ENCODE results near the gene KCNH8.

The KCNH8 gene

DNA sequence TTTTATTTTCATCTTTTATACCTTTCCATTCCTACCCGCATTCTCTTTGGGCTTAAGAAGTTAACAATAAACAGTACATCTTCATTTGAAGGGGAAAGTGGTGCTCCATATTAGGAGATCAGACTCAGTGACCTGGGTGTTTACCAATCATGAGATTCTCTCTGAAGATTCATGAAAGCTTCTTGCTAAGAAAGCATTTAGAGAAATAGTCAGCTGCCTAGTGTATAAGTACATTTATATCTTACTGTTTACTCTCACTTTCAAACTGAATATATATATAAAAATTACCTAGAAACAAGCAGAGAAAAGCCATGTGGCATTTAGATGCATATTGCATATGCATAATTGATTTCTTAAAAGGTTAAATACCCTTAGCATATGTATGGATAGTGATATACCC is 100.5 kb downstream of the KCNH8 start:
- no peaks in the 10 kb centered on the region for H3K27me3 Mint-ChIP-seq
- H3K27ac Mint-ChIP-seq = no peak overlapping the region
- no peak overlapping the region for H3K4me3 Mint-ChIP-seq
- H3K9me3 Mint-ChIP-seq = peaks cover 8% of the 10 kb centered on the region
- no peaks in the 10 kb centered on the region for H3K36me3 Mint-ChIP-seq (ENCODE audit: low read depth)
- intact Hi-C loops (cut with micrococcal nuclease) = no loop called here
- H3K4me1 Mint-ChIP-seq (ENCODE audit: low read depth) = no peaks in the 10 kb centered on the region

DNA sequence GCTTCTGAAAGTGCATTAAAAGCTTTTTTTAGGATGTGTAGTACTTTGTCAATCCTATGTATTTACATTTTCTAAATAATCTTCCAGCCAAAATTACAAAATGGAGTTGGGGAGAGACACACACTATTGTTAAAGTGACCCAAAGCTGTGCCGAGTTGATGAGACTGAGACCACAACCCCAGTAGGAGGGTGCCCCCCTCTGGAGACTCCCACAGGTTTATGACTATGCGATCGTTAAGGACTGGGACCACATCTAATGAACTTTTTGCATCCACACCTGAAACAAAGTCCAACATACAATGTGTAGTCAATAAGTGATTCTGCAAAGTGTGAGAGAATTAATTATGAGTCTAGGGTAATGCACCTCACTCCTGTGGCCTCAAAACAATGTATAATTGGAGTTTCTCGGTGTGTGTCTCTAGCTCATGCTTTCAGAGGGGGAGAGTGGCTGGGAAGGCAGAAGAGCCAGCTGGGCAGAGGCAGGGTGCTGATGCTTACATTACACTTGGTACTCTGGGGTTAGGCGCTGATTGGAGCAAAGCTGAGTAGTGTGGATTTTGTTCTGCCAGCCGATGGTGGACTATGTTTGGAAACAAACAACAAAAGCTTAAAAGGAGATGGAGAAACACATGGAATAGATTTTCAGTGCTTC is 102.8 kb downstream of the KCNH8 start:
- Mint-ChIP-seq H3K27ac (no peak overlapping the region), H3K27me3 (no peaks in the 10 kb centered on the region), H3K4me3 (no peak overlapping the region), H3K9me3 (no peaks in the 10 kb centered on the region), H3K4me1 (ENCODE audit: low read depth) (peaks cover 5% of the 10 kb centered on the region), H3K36me3 (ENCODE audit: low read depth) (no peaks in the 10 kb centered on the region)
- intact Hi-C loops (cut with micrococcal nuclease) = no loop called here

DNA sequence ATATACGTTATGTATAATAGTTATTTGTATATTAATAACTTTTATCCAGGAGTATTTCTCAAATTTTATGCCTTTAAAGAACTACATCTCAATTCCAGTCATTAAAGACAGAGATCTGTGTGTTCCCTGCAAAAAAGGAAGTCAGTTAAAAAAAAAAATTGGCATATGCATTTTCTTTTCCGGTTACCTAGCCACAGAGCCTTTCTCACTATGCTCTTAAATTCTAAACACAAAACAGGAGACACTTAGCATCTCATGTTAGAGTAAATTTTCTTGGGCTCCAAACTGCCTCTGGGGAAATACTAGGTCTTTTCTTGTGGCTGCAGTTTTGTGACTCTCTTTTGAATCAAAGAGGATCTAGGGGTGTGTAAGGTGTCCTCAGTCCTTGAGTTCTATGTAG is 105.9 kb downstream of the KCNH8 start:
- no peaks in the 10 kb centered on the region for H3K36me3 Mint-ChIP-seq (ENCODE audit: low read depth)
- intact Hi-C loops (cut with micrococcal nuclease) = no loop called here
- no peaks in the 10 kb centered on the region for H3K27me3 Mint-ChIP-seq
- no peak overlapping the region for H3K27ac Mint-ChIP-seq
- no peak overlapping the region for H3K4me3 Mint-ChIP-seq
- no peaks in the 10 kb centered on the region for H3K9me3 Mint-ChIP-seq
- peaks cover 5% of the 10 kb centered on the region for H3K4me1 Mint-ChIP-seq (ENCODE audit: low read depth)

DNA sequence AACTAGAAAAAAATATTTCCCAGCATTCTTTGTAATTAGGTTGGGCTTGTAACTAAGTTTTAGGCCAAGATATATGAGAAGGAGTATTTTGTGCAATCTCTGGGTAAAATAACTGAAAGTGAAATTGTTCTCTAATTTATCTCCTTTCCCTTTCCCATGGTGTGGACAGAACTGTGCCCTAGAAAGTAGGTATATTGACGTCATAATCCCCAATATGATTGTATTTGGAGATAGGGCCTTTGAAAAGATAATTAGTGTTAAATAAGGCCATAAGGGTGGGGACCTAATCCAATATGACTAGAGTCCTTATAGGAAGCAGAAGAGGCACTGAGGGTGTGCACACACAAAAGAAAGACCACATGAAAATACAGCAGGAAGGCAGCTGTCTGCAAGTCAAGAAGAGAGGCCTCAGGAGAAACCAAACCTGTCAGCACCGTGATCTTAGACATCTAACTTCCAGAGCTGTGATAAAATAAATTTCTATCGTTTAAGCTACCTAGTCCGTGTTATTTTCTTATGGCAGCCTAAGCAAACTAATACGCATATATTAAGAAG is 106.6 kb downstream of the KCNH8 start:
- Mint-ChIP-seq H3K36me3 (ENCODE audit: low read depth) (no peaks in the 10 kb centered on the region), H3K9me3 (no peaks in the 10 kb centered on the region), H3K27ac (no peak overlapping the region), H3K4me1 (ENCODE audit: low read depth) (peaks cover 5% of the 10 kb centered on the region), H3K4me3 (no peak overlapping the region), H3K27me3 (no peaks in the 10 kb centered on the region)
- intact Hi-C loops (cut with micrococcal nuclease) = no loop called here

DNA sequence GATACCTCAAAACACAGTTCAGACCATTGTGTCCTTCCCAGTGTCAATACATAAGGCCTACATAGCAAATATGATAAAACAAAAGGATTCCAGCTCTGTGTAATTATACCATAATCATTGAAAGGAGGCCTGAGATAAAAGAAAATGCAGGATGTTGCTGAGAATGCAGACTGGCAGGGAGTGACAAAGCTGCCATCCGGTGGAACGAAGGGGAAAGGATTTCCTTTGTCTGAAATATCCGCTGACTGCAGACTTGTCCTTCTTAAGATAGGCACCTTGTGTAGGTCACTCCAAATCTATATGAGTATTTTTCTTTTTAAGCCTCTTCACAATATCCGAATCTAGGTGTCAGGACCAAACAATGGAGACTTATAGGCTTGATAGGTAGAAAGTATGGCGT is 108.0 kb downstream of the KCNH8 start:
- no peaks in the 10 kb centered on the region for H3K36me3 Mint-ChIP-seq (ENCODE audit: low read depth)
- peaks cover 5% of the 10 kb centered on the region for H3K4me1 Mint-ChIP-seq (ENCODE audit: low read depth)
- no peaks in the 10 kb centered on the region for H3K9me3 Mint-ChIP-seq
- no peak overlapping the region for H3K4me3 Mint-ChIP-seq
- H3K27ac Mint-ChIP-seq = no peak overlapping the region
- no peaks in the 10 kb centered on the region for H3K27me3 Mint-ChIP-seq
- intact Hi-C loops (cut with micrococcal nuclease) = no loop called here

DNA sequence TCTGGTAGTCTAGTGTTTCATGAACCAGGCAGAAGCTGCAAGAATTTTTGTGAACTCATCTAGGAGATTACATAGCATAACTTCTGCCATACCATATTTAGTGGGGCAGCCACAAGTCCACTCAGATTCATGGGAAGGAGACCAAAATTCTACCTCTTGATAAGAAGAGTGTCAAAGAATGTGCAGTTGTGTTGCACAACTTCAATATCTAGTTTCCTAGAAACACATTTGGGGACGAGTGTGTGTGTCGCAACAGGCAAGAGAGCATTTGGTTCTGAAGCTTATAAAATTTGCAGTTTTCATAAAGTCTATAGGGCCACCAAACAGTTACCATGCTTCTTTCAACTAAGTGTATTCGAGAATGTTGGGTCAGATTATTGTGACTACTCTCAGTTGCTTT is 115.3 kb downstream of the KCNH8 start:
- no peak overlapping the region for H3K4me3 Mint-ChIP-seq
- no peaks in the 10 kb centered on the region for H3K27me3 Mint-ChIP-seq
- intact Hi-C loops (cut with micrococcal nuclease) = no loop called here
- no peak overlapping the region for H3K27ac Mint-ChIP-seq
- H3K9me3 Mint-ChIP-seq = no peaks in the 10 kb centered on the region
- H3K4me1 Mint-ChIP-seq (ENCODE audit: low read depth) = peaks cover 6% of the 10 kb centered on the region
- H3K36me3 Mint-ChIP-seq (ENCODE audit: low read depth) = no peaks in the 10 kb centered on the region

DNA sequence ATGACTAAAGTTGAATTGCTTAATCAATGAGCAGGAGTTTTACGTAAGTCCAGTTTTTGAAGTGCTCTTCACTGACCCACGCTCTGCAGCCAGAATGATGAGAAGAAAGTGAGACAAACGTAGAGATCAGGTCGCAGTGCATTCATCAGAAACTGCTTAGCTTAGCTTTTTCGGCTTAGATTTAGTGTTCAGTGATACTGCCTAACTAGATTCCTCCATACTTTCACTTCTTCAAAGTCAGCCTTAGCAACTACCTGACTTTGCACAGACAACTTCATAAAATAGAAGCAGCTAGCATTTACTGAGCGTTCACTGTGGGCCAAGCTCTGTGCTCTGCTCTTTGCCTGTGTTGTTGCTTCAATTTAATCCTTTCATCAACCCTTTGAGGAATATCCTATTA is 116.1 kb downstream of the KCNH8 start:
- Mint-ChIP-seq H3K9me3 (no peaks in the 10 kb centered on the region), H3K36me3 (ENCODE audit: low read depth) (no peaks in the 10 kb centered on the region), H3K4me1 (ENCODE audit: low read depth) (peaks cover 6% of the 10 kb centered on the region), H3K4me3 (no peak overlapping the region), H3K27ac (no peak overlapping the region), H3K27me3 (no peaks in the 10 kb centered on the region)
- intact Hi-C loops (cut with micrococcal nuclease) = no loop called here

DNA sequence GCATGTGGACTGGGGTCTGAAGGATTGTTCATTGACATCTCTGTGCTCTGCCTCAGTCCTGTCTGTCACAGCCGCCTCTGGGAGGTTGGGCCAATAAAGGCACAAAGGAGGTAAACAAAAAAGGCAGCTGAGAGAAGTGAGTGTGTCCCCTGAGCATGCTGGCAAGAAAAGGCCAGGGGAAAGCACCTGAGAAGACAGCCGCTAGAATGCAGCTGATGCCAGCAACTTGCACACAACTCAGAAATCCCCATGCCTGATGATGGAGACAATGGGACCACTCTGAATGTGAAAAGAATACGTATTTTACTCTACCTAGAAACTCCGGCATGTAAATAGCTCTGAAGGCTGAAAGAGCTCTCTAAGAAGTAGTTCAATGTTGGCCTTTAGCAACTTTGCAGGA is 118.7 kb downstream of the KCNH8 start:
- intact Hi-C loops (cut with micrococcal nuclease) = no loop called here
- H3K4me3 Mint-ChIP-seq = no peak overlapping the region
- H3K9me3 Mint-ChIP-seq = no peaks in the 10 kb centered on the region
- H3K27ac Mint-ChIP-seq = no peak overlapping the region
- no peaks in the 10 kb centered on the region for H3K27me3 Mint-ChIP-seq
- H3K4me1 Mint-ChIP-seq (ENCODE audit: low read depth) = peaks cover 7% of the 10 kb centered on the region
- H3K36me3 Mint-ChIP-seq (ENCODE audit: low read depth) = no peaks in the 10 kb centered on the region

DNA sequence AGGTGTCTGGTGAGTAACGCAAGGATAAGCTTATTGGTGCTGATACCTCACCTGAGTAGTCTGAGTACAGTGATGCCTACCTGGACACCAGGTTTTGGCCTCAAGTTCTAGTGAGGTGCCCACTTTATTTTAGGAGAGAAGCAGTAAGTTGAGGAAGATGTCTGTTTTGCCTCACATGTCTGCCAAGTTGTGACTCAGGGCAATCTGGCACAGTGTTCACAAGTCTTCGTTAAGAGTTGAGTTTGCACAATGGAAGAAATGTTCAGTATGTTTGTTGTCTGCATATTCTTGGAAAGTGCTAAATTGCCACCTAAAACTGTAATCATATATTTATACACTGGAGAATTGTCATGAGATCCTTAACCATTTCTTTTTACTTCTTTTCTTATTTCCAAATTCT is 122.2 kb downstream of the KCNH8 start:
- Mint-ChIP-seq H3K27me3 (no peaks in the 10 kb centered on the region), H3K27ac (no peak overlapping the region), H3K9me3 (no peaks in the 10 kb centered on the region), H3K4me3 (no peak overlapping the region), H3K4me1 (ENCODE audit: low read depth) (peaks cover 7% of the 10 kb centered on the region), H3K36me3 (ENCODE audit: low read depth) (no peaks in the 10 kb centered on the region)
- intact Hi-C loops (cut with micrococcal nuclease) = no loop called here

DNA sequence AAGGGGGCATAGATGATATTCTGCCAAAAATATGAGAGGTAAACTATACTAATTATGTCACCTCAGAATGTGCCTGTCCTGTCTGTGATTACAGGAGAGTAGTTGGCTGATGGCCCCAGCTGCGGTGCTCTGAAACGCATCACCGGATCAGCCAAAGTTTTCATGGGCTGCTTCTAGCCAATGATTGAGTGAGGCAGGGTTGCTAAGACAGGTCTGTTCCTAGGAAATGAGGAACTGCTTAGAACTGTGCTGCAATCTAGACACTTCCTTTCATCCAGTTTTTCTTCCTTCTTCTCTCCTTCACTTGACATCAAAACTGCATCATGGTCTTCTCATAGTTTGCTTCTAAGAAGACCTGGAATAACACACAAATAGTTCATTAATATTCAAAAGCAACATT is 124.0 kb downstream of the KCNH8 start:
- intact Hi-C loops (cut with micrococcal nuclease) = no loop called here
- H3K4me1 Mint-ChIP-seq (ENCODE audit: low read depth) = peaks cover 7% of the 10 kb centered on the region
- H3K36me3 Mint-ChIP-seq (ENCODE audit: low read depth) = no peaks in the 10 kb centered on the region
- H3K27me3 Mint-ChIP-seq = no peaks in the 10 kb centered on the region
- no peak overlapping the region for H3K4me3 Mint-ChIP-seq
- H3K27ac Mint-ChIP-seq = no peak overlapping the region
- no peaks in the 10 kb centered on the region for H3K9me3 Mint-ChIP-seq

DNA sequence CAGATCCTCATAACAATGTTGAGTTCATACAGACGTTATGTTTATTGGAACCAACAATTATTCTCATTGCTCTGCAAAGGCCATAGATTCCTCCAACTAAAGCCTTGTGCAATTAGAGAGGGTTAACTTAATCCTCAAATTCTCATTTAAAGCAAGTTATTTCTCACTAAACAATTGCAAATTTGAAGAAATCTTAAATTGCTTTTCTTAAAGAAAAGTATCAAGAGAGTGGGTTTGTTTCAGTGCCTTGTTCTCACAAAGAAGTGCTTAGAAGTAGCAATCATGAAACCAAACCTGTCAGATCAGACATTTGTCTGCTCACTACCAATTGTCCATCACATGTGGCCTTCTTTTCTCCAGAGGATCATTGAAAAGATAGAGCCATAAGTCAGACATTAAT is 124.8 kb downstream of the KCNH8 start:
- H3K4me1 Mint-ChIP-seq (ENCODE audit: low read depth) = peaks cover 7% of the 10 kb centered on the region
- no peaks in the 10 kb centered on the region for H3K9me3 Mint-ChIP-seq
- no peaks in the 10 kb centered on the region for H3K27me3 Mint-ChIP-seq
- no peak overlapping the region for H3K4me3 Mint-ChIP-seq
- intact Hi-C loops (cut with micrococcal nuclease) = no loop called here
- H3K36me3 Mint-ChIP-seq (ENCODE audit: low read depth) = no peaks in the 10 kb centered on the region
- no peak overlapping the region for H3K27ac Mint-ChIP-seq

DNA sequence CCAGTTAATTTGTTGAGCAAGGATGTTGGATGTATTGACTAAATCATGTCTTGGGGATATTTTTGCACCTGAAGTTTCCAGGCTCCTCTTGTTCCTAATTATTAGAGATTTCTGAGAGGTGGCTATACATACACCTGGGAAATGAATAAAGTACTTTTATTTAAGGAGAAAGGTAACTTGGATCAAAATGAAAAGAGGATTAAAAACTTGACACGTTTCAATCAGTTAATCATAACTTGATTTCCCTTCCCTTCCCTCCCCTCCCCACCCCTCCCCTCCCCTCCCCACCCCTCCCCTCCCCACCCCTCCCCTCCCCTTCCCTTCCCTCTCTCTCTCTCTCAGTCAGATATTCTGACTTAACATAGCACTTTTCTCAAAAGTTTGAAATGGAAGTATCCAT is 126.3 kb downstream of the KCNH8 start:
- no peak overlapping the region for H3K4me3 Mint-ChIP-seq
- H3K36me3 Mint-ChIP-seq (ENCODE audit: low read depth) = no peaks in the 10 kb centered on the region
- H3K27ac Mint-ChIP-seq = no peak overlapping the region
- no peaks in the 10 kb centered on the region for H3K9me3 Mint-ChIP-seq
- intact Hi-C loops (cut with micrococcal nuclease) = no loop called here
- peaks cover 7% of the 10 kb centered on the region for H3K4me1 Mint-ChIP-seq (ENCODE audit: low read depth)
- no peaks in the 10 kb centered on the region for H3K27me3 Mint-ChIP-seq

DNA sequence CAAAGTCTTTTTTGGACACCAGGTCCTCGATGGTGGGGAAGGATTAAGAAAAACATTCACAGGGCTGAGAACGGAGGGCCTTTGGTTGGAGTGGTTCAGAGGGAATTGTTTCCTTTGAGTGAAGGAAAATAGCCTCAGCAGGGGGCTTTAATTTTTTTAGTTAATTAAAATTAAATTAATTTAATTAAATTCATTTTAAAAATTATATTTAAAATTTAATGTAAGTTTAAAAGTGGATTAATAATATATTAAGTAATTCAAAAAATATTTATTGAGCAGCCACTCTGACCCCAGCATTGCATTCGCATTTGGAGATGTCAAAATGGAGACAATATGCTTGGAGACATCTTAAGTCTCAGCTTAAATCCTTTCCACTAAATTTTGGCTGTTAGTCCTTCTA is 136.7 kb downstream of the KCNH8 start:
- H3K4me3 Mint-ChIP-seq = no peak overlapping the region
- no peak overlapping the region for H3K27ac Mint-ChIP-seq
- no peaks in the 10 kb centered on the region for H3K9me3 Mint-ChIP-seq
- no peaks in the 10 kb centered on the region for H3K4me1 Mint-ChIP-seq (ENCODE audit: low read depth)
- no peaks in the 10 kb centered on the region for H3K27me3 Mint-ChIP-seq
- intact Hi-C loops (cut with micrococcal nuclease) = no loop called here
- H3K36me3 Mint-ChIP-seq (ENCODE audit: low read depth) = no peaks in the 10 kb centered on the region

DNA sequence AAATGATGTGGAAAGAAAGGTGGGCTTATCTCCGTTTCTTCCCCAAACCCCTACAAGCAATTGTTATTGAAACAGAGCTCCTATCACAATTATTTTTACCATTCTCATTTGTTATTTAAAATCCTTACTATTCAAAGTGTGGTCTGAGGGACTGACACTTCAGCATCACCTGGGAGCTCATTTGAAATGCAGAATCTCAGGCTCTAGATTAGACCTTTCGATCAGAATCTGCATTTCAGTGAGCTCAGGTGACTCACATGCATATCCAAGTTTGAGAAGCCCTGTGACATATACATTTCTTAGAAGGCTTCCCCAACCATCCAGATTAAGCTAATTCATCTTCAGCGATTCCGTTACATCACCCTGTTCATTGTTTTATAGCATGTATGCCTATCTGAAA is 145.0 kb downstream of the KCNH8 start:
- no peaks in the 10 kb centered on the region for H3K4me1 Mint-ChIP-seq (ENCODE audit: low read depth)
- no peaks in the 10 kb centered on the region for H3K36me3 Mint-ChIP-seq (ENCODE audit: low read depth)
- no peak overlapping the region for H3K27ac Mint-ChIP-seq
- no peak overlapping the region for H3K4me3 Mint-ChIP-seq
- no peaks in the 10 kb centered on the region for H3K27me3 Mint-ChIP-seq
- peaks cover 8% of the 10 kb centered on the region for H3K9me3 Mint-ChIP-seq
- intact Hi-C loops (cut with micrococcal nuclease) = no loop called here

DNA sequence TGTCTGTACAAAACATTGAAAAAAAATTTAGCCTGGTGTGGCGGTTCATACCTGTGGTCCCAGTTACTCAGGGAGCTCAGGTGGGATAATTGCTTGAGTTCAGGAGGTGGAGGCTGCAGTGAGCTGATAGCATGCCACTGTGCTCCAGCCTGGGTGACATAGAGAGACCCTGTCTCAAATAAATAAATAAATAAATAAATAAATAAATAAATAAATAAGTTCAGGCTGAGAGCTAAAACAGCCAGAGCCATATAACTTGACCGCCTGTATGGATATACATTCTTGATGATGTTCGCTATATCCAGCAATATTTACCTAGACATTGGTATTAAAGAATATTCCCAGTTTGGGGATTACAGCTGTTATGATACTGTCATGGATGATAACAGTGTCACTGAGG is 146.9 kb downstream of the KCNH8 start:
- H3K4me3 Mint-ChIP-seq = no peak overlapping the region
- H3K27ac Mint-ChIP-seq = no peak overlapping the region
- H3K4me1 Mint-ChIP-seq (ENCODE audit: low read depth) = no peaks in the 10 kb centered on the region
- no peaks in the 10 kb centered on the region for H3K27me3 Mint-ChIP-seq
- H3K36me3 Mint-ChIP-seq (ENCODE audit: low read depth) = no peaks in the 10 kb centered on the region
- peaks cover 8% of the 10 kb centered on the region for H3K9me3 Mint-ChIP-seq
- intact Hi-C loops (cut with micrococcal nuclease) = no loop called here

All from dendritic cell treated with granulocyte-macrophage colony-stimulating factor and Interleukin-4, amounts not matched to agents 40 ng/mL and 50 ng/mL, for 4 days (primary cell).